Gastrocnemius medialis (tissue), 4 donors: ENCODE results near the gene PLCD1. TPM values are rescaled to one million over a fixed set of nuclear protein-coding genes. Genes with fewer than 3 reads are reported as not detected.

Source experiments
- ATAC-seq, 2 donors: fragments of 150-250 bp; one replicate each; pipeline ENCODE4 v1.9.1; 2016
- DNase-seq, 2 donors: peaks; one replicate each; pipeline ENCODE4 v3.0.0-alpha.2; 2019
- H3K27ac ChIP-seq, 4 donors: fragments of 200-600 bp; sonication (generic); 1 replicate in 1 of 4; 2 replicates in 3 of 4; pipeline ENCODE4 v1.5.1; 2016 to 2018; ENCODE audit warnings: mild to moderate bottlenecking in 2 of 4, moderate library complexity in 1 of 4
- H3K27me3 ChIP-seq, 3 donors: fragments of 200-600 bp; sonication (generic) in 2 of 3; 1 replicate in 1 of 3; 2 replicates in 2 of 3; pipeline versions ENCODE4 v1.5.1 to v1.6.0; 2016 to 2019; ENCODE audit warnings: mild to moderate bottlenecking in 1 of 3, moderate library complexity in 1 of 3
- H3K36me3 ChIP-seq, 2 donors: fragments of 200-600 bp; sonication (generic) in 1 of 2; one replicate each; pipeline ENCODE4 v1.5.1; 2017 to 2018
- H3K4me1 ChIP-seq, 2 donors: fragments of 200-600 bp; sonication (generic) in 1 of 2; one replicate each; pipeline ENCODE4 v1.5.1; 2016 to 2017; ENCODE audit warnings: mild to moderate bottlenecking in 2 of 2
- H3K4me3 ChIP-seq, 4 donors: fragments of 200-600 bp; sonication (generic) in 3 of 4; 1 replicate in 1 of 4; 2 replicates in 3 of 4; pipeline ENCODE4 v1.5.1; 2016 to 2019; ENCODE audit warnings: mild to moderate bottlenecking in 2 of 4
- H3K9me3 ChIP-seq, 3 donors: fragments of 200-600 bp; sonication (generic) in 2 of 3; 1 replicate in 1 of 3; 2 replicates in 2 of 3; pipeline ENCODE4 v1.5.1; 2016 to 2019
- CTCF ChIP-seq, 5 experiments: fragments of 450-650 bp in 3 of 5; fragments of 200-600 bp in 2 of 5; sonication (generic) in 2 of 5; IDR thresholded peaks in 4 of 5; conservative IDR thresholded peaks in 1 of 5; 1 replicate in 4 of 5; 2 replicates in 1 of 5; pipeline ENCODE4 v1.5.1; 2016 to 2019; ENCODE audit warnings: antibody characterized with exemption in 5 of 5, mild to moderate bottlenecking in 3 of 5, moderate library complexity in 3 of 5
- POLR2A ChIP-seq, 2 donors: fragments of 450-650 bp; IDR thresholded peaks; one replicate each; pipeline ENCODE4 v1.6.1; 2017; ENCODE audit warnings: antibody characterized with exemption in 2 of 2, mild to moderate bottlenecking in 2 of 2, moderate library complexity in 2 of 2
- in situ Hi-C, 4 donors: fragments of 200-750 bp; cut with MboI; loops; one replicate each; pipeline versions ENCODE4 v1.15.0 to v1.8.0; 2017; ENCODE audit warnings: low sequenced_read_pairs in 4 of 4
- intact Hi-C: fragments of 100-400 bp; cut with DNase I; formaldehyde crosslinking; loops from one replicate; pipeline ENCODE4 v1.15.1; 2023; ENCODE audit warnings: low total_unique reads
- total RNA-seq, 4 donors: library from RNA; depleted of rRNA; stranded (reverse); fragments of >200 nt; gene quantifications; one replicate each; pipeline versions ENCODE4 v1.1.0 to v1.2.3, GENCODE V29; 2016

Gene PLCD1
- total RNA-seq, 4 donors from 2014 or later = 2.4 to 6.2 (median 4.7) TPM

GRCh38 chr3:38017445-38018295 lies 11.8 kb downstream of the PLCD1 start:
- Histone ChIP-seq H3K27ac (no peak overlapping the region), H3K9me3 (no peaks in the 10 kb centered on the region), H3K4me1 (no peaks in the 10 kb centered on the region), H3K36me3 (peaks cover 0 to 23% of the 10 kb centered on the region in 2 donors), H3K27me3 (no peaks in the 10 kb centered on the region), H3K4me3 (no peak overlapping the region)
- ATAC-seq = no peak
- in situ Hi-C loops = no loop called here
- DNase-seq = no peak
- TF ChIP-seq POLR2A (IDR thresholded peaks at IDR 0.05) = no peak
- TF ChIP-seq CTCF (IDR thresholded peaks at IDR 0.05 in 4 of 5, conservative IDR thresholded peaks at IDR 0.05 in 1 of 5) = no peak
- intact Hi-C loops = no loop called here

DNA sequence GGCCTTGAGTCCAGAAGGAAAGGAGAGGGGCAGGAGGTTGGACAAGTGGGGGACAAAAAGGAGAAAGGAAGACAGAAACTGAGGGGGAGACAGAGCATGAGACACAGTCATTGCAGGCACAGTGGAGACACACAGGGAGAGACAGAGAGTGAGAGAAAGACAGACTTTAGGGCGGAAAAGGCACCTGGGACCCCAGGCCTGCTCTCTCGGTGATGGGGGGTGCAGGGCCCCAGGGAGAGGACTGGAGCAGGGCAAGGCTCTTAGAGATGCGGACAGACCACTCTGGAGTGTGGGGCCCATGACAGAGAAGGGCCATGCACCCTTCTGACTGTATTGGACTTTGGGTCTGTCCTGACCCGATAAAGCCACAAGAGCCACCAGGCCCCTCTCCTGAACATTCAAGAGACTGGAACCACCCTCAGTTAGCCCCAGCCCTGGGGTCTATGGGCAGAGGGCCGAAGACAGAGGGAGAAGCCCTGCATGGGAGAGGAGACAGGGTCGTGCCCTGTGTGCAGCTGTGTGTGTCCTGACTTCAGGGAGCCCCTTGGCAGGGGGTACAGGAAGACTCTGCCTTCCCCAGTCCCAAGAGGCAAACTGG lies 12.5 kb downstream of the PLCD1 start:
- ATAC-seq = no peak
- no peak for TF ChIP-seq CTCF (IDR thresholded peaks at IDR 0.05 in 4 of 5, conservative IDR thresholded peaks at IDR 0.05 in 1 of 5)
- no peak for TF ChIP-seq POLR2A (IDR thresholded peaks at IDR 0.05)
- peaks cover 0 to 23% of the 10 kb centered on the region in 2 donors for H3K36me3 ChIP-seq
- in situ Hi-C loops = no loop called here
- no peak for DNase-seq
- no peaks in the 10 kb centered on the region for H3K27me3 ChIP-seq
- no peaks in the 10 kb centered on the region for H3K4me1 ChIP-seq
- H3K4me3 ChIP-seq = no peak overlapping the region
- intact Hi-C loops = no loop called here
- no peaks in the 10 kb centered on the region for H3K9me3 ChIP-seq
- H3K27ac ChIP-seq = no peak overlapping the region

GRCh38 chr3:38016410-38016809 lies 13.0 kb downstream of the PLCD1 start:
- H3K36me3 ChIP-seq = peaks cover 0 to 23% of the 10 kb centered on the region in 2 donors
- TF ChIP-seq CTCF (IDR thresholded peaks at IDR 0.05 in 4 of 5, conservative IDR thresholded peaks at IDR 0.05 in 1 of 5) = no peak
- no peak for TF ChIP-seq POLR2A (IDR thresholded peaks at IDR 0.05)
- DNase-seq (no peak), ATAC-seq (no peak)
- H3K27ac ChIP-seq = no peak overlapping the region
- H3K27me3 ChIP-seq = no peaks in the 10 kb centered on the region
- no peak overlapping the region for H3K4me3 ChIP-seq
- H3K4me1 ChIP-seq = no peaks in the 10 kb centered on the region
- intact Hi-C loops (no loop called here), in situ Hi-C loops (no loop called here)
- H3K9me3 ChIP-seq = no peaks in the 10 kb centered on the region

GRCh38 chr3:38015984-38016383 lies 13.5 kb downstream of the PLCD1 start:
- intact Hi-C loops = no loop called here
- Histone ChIP-seq H3K4me1 (no peaks in the 10 kb centered on the region), H3K36me3 (peaks cover 0 to 23% of the 10 kb centered on the region in 2 donors), H3K27me3 (no peaks in the 10 kb centered on the region), H3K27ac (no peak overlapping the region), H3K4me3 (no peak overlapping the region), H3K9me3 (no peaks in the 10 kb centered on the region)
- no peak for DNase-seq
- TF ChIP-seq CTCF (IDR thresholded peaks at IDR 0.05 in 4 of 5, conservative IDR thresholded peaks at IDR 0.05 in 1 of 5) (no peak), POLR2A (IDR thresholded peaks at IDR 0.05) (no peak)
- ATAC-seq = no peak
- in situ Hi-C loops = no loop called here
